Stomach (tissue), 4 donors: ENCODE results near the gene RPS16.

Experiments
- POLR2A ChIP-seq, 4 donors: fragments of 450-650 bp; IDR thresholded peaks; one replicate each; pipeline ENCODE4 v1.6.1; 2016; ENCODE audit warnings: antibody characterized with exemption in 4 of 4, control low read depth in 2 of 4, mild to moderate bottlenecking in 1 of 4, moderate library complexity in 1 of 4
- POLR2AphosphoS5 ChIP-seq, 3 donors: sonication (generic); formaldehyde crosslinking; IDR thresholded peaks; one replicate each; pipeline ENCODE4 v1.6.1; 2016; ENCODE audit warnings: antibody characterized with exemption in 3 of 3

DNA sequence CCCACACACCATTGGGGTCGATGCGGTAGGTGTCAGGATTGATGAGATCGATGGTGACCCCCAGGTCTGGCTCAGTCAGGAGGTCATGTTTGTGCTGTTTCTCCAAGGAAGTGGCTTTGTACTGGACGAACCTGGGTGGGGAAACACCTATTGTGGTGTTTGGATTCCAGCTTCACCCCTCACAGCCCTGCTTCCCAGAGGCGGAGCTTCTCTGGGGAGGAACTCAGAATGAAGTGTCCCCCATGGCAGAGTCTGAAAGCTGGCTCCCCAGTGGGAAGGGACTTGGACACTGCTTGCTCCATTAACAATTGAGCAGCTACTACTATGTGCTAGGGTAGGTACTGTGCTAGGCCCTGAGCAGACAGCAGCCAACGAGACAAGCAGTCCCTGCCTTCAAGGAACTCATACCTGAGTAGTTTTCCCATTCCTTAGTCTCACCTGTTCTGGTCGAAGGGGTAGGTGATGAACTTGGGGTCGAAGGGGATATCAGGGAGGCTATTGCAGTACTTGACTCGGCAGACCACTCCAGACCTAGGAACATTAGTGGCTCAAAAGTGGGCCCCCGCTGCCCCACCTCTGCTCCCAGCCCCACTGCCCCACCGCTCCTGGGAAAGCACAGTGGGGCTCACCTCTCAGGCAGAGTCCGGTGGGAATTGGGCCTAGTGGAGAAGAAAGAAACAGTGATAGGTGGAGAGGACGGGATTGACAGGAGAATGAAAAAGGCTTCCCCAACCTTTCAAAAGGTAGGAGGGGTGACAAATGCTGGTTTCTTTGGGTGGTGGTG is 45.9 kb downstream of the RPS16 start:
- TF ChIP-seq POLR2AphosphoS5 (IDR thresholded peaks at IDR 0.05) (no peak), POLR2A (IDR thresholded peaks at IDR 0.05) (no peak)
